Endothelial cell of umbilical vein (primary cell): ENCODE data around the gene GCLC. TPM values are rescaled to one million over a fixed set of nuclear protein-coding genes. Genes with fewer than 3 reads are reported as not detected.

Experiments
- BruUV-seq: library from RNA; stranded (reverse); fragments of 400-500 nt; replicated peaks from 2 replicates; lab custom pipeline; 2021; lab: Mats Ljungman, UMichigan
- CTCF ChIA-PET: fragments of 300-600, 350-600 bp; sonication (Branson Sonifier 250); formaldehyde crosslinking; loops from one replicate; lab custom pipeline; 2021; ENCODE audit warnings: antibody characterized with exemption, inconsistent platforms; lab: Charles Lee
- POLR2A ChIA-PET: fragments of 300-600, 350-600 bp; sonication (Branson Sonifier 250); formaldehyde crosslinking; loops from one replicate; lab custom pipeline; 2021; ENCODE audit warnings: antibody characterized with exemption, inconsistent platforms; lab: Charles Lee
- DNase-seq: peaks from one replicate; pipeline ENCODE4 v3.0.0-alpha.2; 2011; ENCODE audit warnings: low read depth, low spot score
- FAIRE-seq: peaks from 2 replicates; lab custom pipeline; 2011; peaks lifted over from hg19 to GRCh38; lab: Jason Lieb, UNC
- H2AFZ ChIP-seq: 2 replicates; pipeline ENCODE4 v1.6.0; 2012; ENCODE audit warnings: low read depth, low read length, control low read depth, inconsistent platforms
- H3K27ac ChIP-seq: 2 replicates; pipeline ENCODE4 v1.5.1; 2011; ENCODE audit warnings: low read depth, mild to moderate bottlenecking, control low read depth, low read length, moderate library complexity; ENCODE audit not compliant: insufficient read depth
- H3K27me3 ChIP-seq, 2 experiments: 2 replicates each; pipeline versions ENCODE4 v1.6.0 to v1.6.1; 2011; ENCODE audit warnings: low read length in 2 of 2, mixed read lengths in 1 of 2; ENCODE audit not compliant: control insufficient read depth in 2 of 2, insufficient read depth in 2 of 2
- H3K36me3 ChIP-seq, 2 experiments: 2 replicates in 1 of 2; 3 replicates in 1 of 2; pipeline ENCODE4 v1.5.1; 2011; ENCODE audit warnings: low read length in 2 of 2, mild to moderate bottlenecking in 1 of 2, moderate library complexity in 1 of 2; ENCODE audit not compliant: control insufficient read depth in 2 of 2, insufficient read depth in 2 of 2; ENCODE audit errors: extremely low read depth in 1 of 2
- H3K4me1 ChIP-seq: 3 replicates; pipeline ENCODE4 v1.5.1; 2011; ENCODE audit warnings: mild to moderate bottlenecking, low read length; ENCODE audit not compliant: control insufficient read depth, insufficient read depth; ENCODE audit errors: extremely low read depth
- H3K4me2 ChIP-seq: 2 replicates; pipeline ENCODE4 v1.6.1; 2011; ENCODE audit warnings: low read length, control low read depth, mixed read lengths; ENCODE audit not compliant: insufficient read depth
- H3K4me3 ChIP-seq, 3 experiments: fragments of 200-600 bp in 1 of 3; sonication (generic), shearing (Covaris generic) in 1 of 3; replicated peaks in 1 of 3; 2 replicates each; pipeline ENCODE4 v1.5.1; 2011 to 2016; ENCODE audit warnings: control low read depth in 3 of 3, low read length in 3 of 3, mild to moderate bottlenecking in 2 of 3, inconsistent platforms in 1 of 3, low read depth in 1 of 3, moderate library complexity in 1 of 3; ENCODE audit not compliant: insufficient read depth in 1 of 3
- H3K79me2 ChIP-seq: 2 replicates; pipeline ENCODE4 v1.6.0; 2012; ENCODE audit warnings: low read length, inconsistent platforms; ENCODE audit not compliant: control insufficient read depth, insufficient read depth
- H3K9ac ChIP-seq: replicated peaks from 2 replicates; pipeline ENCODE3; 2011; ENCODE audit warnings: low read length, control low read depth; ENCODE audit not compliant: insufficient read depth; ENCODE audit errors: extremely low read depth
- H3K9me1 ChIP-seq: replicated peaks from 3 replicates; pipeline ENCODE4 v1.6.0; 2011; ENCODE audit warnings: mild to moderate bottlenecking, low read length; ENCODE audit not compliant: control insufficient read depth, insufficient read depth; ENCODE audit errors: extremely low read depth
- H3K9me3 ChIP-seq: replicated peaks from 2 replicates; pipeline ENCODE4 v1.5.1; 2012; ENCODE audit warnings: low read length, inconsistent platforms; ENCODE audit not compliant: control insufficient read depth, insufficient read depth
- H4K20me1 ChIP-seq: replicated peaks from 2 replicates; pipeline ENCODE3; 2011; ENCODE audit warnings: mild to moderate bottlenecking, low read length; ENCODE audit not compliant: control insufficient read depth, insufficient read depth; ENCODE audit errors: extremely low read depth
- CTCF ChIP-seq, 2 donors: IDR thresholded peaks; 1 replicate in 1 of 2; 2 replicates in 1 of 2; pipeline ENCODE4 v1.5.1; 2011; ENCODE audit warnings: low read length in 2 of 2, mild to moderate bottlenecking in 2 of 2, moderate library complexity in 2 of 2, control low read depth in 1 of 2, inconsistent platforms in 1 of 2, low read depth in 1 of 2; ENCODE audit not compliant: insufficient read depth in 1 of 2; ENCODE audit errors: extremely low read depth in 1 of 2
- EZH2 ChIP-seq: IDR thresholded peaks from 2 replicates; pipeline ENCODE4 v1.6.1; 2012; ENCODE audit warnings: borderline replicate concordance, low read depth, mild to moderate bottlenecking, moderate library complexity, low read length, inconsistent platforms; ENCODE audit not compliant: severe bottlenecking
- FOS ChIP-seq: IDR thresholded peaks from 2 replicates; pipeline ENCODE4 v1.6.1; 2011; ENCODE audit warnings: mild to moderate bottlenecking, low read length, moderate library complexity, borderline replicate concordance; ENCODE audit not compliant: insufficient read depth
- GATA2 ChIP-seq: IDR thresholded peaks from 2 replicates; pipeline ENCODE4 v1.7.0; 2011; ENCODE audit warnings: low read depth, mild to moderate bottlenecking, moderate library complexity, mixed read lengths, low read length; ENCODE audit not compliant: insufficient read length, insufficient read depth
- JUN ChIP-seq: IDR thresholded peaks from 2 replicates; pipeline ENCODE4 v1.6.1; 2011; ENCODE audit warnings: borderline replicate concordance, low read depth; ENCODE audit not compliant: insufficient read length, insufficient read depth
- MAX ChIP-seq: IDR thresholded peaks from 2 replicates; pipeline ENCODE4 v1.6.1; 2011; ENCODE audit not compliant: insufficient read depth, insufficient read length
- MYC ChIP-seq: IDR thresholded peaks from one replicate; pipeline ENCODE4 v1.6.1; 2011; ENCODE audit warnings: mild to moderate bottlenecking, low read depth, low read length
- POLR2A ChIP-seq: IDR thresholded peaks from 2 replicates; pipeline ENCODE4 v1.6.1; 2012; ENCODE audit warnings: low read depth, mild to moderate bottlenecking, control low read depth, low read length
- POLR2AphosphoS5 ChIP-seq: IDR thresholded peaks from 2 replicates; pipeline ENCODE4 v1.6.1; 2012; ENCODE audit warnings: low read depth, mild to moderate bottlenecking, control low read depth, low read length, moderate library complexity; ENCODE audit not compliant: insufficient read depth
- dilution Hi-C: fragments of 300-500 bp; cut with MboI; formaldehyde crosslinking; loops from one replicate; pipeline ENCODE4 v1.15.0; 2019; ENCODE audit warnings: low sequenced_read_pairs; ENCODE audit not compliant: extremely low pct_ligation_motif_present
- intact Hi-C: fragments of 100-400 bp; cut with micrococcal nuclease; formaldehyde crosslinking; loops from one replicate; pipeline ENCODE4 v1.10.0; 2022
- polyA plus RNA-seq, 4 experiments: library from polyadenylated mRNA; depleted of rRNA in 3 of 4; stranded (reverse) in 3 of 4; unstranded in 1 of 4; fragments of >200 nt; gene quantifications; 2 replicates each; pipeline versions ENCODE4 v1.2.1 to v1.2.3, GENCODE V29; 2011 to 2012; ENCODE audit warnings: missing spikeins in 1 of 4
- total RNA-seq: library from RNA; stranded (reverse); gene quantifications from 2 replicates; pipeline ENCODE4 v1.2.3, GENCODE V29; 2021

The GCLC gene
- total and polyA plus RNA-seq, 2 donors (not counting 3 experiments of a cell fraction or from before 2014, with no cell fraction given), result 7.3 to 22.8 TPM

- H3K4me1 ChIP-seq, result no peaks in the 10 kb centered on the region
- no peaks in the 10 kb centered on the region for H4K20me1 ChIP-seq
- ChIA-PET CTCF (no interaction called here), POLR2A (no interaction called here)
- no peak overlapping the region for H3K27ac ChIP-seq
- BruUV-seq, result no TSS peak
- H3K9me3 ChIP-seq, result no peaks in the 10 kb centered on the region
- H3K4me3 ChIP-seq, result no peak overlapping the region
- no peak for DNase-seq
- peaks cover 1 to 4% of the 10 kb centered on the region in 2 experiments for H3K27me3 ChIP-seq
- no peak overlapping the region for H3K9ac ChIP-seq
- TF ChIP-seq FOS (no peak), JUN (no peak), MYC (no peak), GATA2 (no peak), EZH2 (no peak), MAX (no peak), POLR2AphosphoS5 (no peak), CTCF (IDR thresholded peaks at IDR 0.05; ENCODE audit: extremely low read depth in 1 of 2, insufficient read depth in 1 of 2, low read depth in 1 of 2, low read length in 2 of 2) (no peak), POLR2A (no peak)
- no peak overlapping the region for H2AFZ ChIP-seq
- H3K36me3 ChIP-seq, result no peaks in the 10 kb centered on the region
- FAIRE-seq, result no peak
- intact Hi-C loops (no loop called here), dilution Hi-C loops (no loop called here)
- H3K79me2 ChIP-seq, result no peaks in the 10 kb centered on the region
- no peak overlapping the region for H3K4me2 ChIP-seq
- H3K9me1 ChIP-seq, result no peaks in the 10 kb centered on the region
These were observed 80.4 kb downstream of the GCLC start for GRCh38 chr6:53464483-53464882.
